Esophagus squamous epithelium (tissue), 5 donors: Measurements from ENCODE around the gene KLK6. TPM values are rescaled to one million over a fixed set of nuclear protein-coding genes. Genes with fewer than 3 reads are reported as not detected.

Experiments
- DNase-seq: peaks from one replicate; lab custom pipeline; 2025; lab: John Stamatoyannopoulos, UW
- H3K27ac ChIP-seq, 4 donors: fragments of 200-600 bp; sonication (generic); one replicate each; pipeline ENCODE4 v1.5.1; 2016 to 2019; ENCODE audit warnings: mild to moderate bottlenecking in 1 of 4
- H3K27me3 ChIP-seq, 4 donors: fragments of 200-600 bp; sonication (generic); 1 replicate in 3 of 4; 2 replicates in 1 of 4; pipeline versions ENCODE4 v1.5.1 to v1.6.0; 2017 to 2021; ENCODE audit warnings: antibody characterized with exemption in 1 of 4
- H3K36me3 ChIP-seq, 3 donors: fragments of 200-600 bp; sonication (generic); one replicate each; pipeline ENCODE4 v1.5.1; 2016 to 2019
- H3K4me1 ChIP-seq, 3 donors: fragments of 200-600 bp; sonication (generic); one replicate each; pipeline ENCODE4 v1.5.1; 2017 to 2019
- H3K4me3 ChIP-seq, 4 donors: fragments of 200-600 bp; sonication (generic); 1 replicate in 3 of 4; 2 replicates in 1 of 4; pipeline ENCODE4 v1.5.1; 2016 to 2019; ENCODE audit warnings: mild to moderate bottlenecking in 2 of 4, moderate library complexity in 1 of 4
- H3K9me3 ChIP-seq, 3 donors: fragments of 200-600 bp; sonication (generic); one replicate each; pipeline ENCODE4 v1.5.1; 2016 to 2019
- CTCF ChIP-seq, 6 experiments: fragments of 450-650 bp in 4 of 6; fragments of 200-600 bp in 2 of 6; sonication (generic) in 2 of 6; IDR thresholded peaks; one replicate each; pipeline ENCODE4 v1.5.1; 2016 to 2019; ENCODE audit warnings: antibody characterized with exemption in 6 of 6, mild to moderate bottlenecking in 4 of 6, moderate library complexity in 4 of 6
- POLR2A ChIP-seq, 4 donors: fragments of 450-650 bp; IDR thresholded peaks; one replicate each; pipeline ENCODE4 v1.6.1; 2017; ENCODE audit warnings: antibody characterized with exemption in 4 of 4, mild to moderate bottlenecking in 4 of 4, moderate library complexity in 3 of 4
- WGBS, 2 donors: methylation state at CpG; one replicate each; pipeline ENCODE4 v1.1.5; 2018; 5-methylcytosine and 5-hydroxymethylcytosine counted together
- intact Hi-C: fragments of 100-400 bp; cut with DNase I; formaldehyde crosslinking; loops from one replicate; pipeline ENCODE4 v1.15.0; 2022
- total RNA-seq, 4 donors: library from RNA; depleted of rRNA; stranded (reverse); fragments of >200 nt; gene quantifications; one replicate each; pipeline ENCODE4 v1.1.0, GENCODE V29; 2016
- donor health status: DM: yes; HTN: yes; CAD: no.

The KLK6 gene
- total RNA-seq, 4 donors from 2014 or later = 6.1 to 160 (median 102) TPM

DNA sequence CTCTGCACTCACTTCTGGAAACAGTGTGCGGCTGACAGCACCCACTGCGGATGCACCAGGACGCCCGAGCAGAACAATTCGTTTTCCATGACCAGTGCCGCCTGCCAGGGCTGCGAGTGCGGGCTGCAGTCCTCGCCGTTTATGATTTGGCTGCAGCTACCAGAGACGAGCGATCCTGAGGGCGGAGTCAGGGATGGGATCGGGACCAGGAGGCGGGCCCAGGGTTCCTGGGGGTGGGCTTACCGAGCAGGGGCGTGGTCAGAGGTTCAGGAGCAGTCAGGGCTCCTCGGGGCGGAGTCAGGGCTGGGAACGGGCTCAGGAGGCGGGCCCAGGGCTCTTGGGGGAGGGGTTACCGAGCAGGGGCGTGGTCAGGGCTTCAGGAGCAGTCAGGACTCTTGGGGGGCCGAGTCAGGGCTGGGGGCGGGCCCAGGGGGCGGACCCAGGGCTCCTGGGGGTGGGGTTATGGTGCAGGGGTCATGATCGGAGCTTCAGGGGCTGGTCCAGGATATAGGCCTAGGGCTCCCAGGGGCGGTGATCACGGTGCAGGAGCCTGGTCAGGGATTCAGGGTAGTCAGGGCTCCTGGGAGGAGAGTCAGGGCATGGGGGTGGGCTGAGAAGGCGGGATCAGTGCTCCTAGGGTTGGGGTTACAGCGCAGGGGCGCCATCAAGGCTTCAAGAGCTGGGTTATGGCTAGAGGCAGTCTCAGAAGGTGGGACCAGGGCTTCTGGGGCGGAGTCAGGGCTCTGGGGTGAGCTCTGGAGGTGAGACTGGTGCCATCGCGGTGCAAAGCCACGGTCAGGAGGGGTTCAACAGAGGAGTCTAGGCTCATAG lies 59.9 kb downstream of the KLK6 start:
- no peak overlapping the region for H3K4me3 ChIP-seq
- peaks cover 0 to 18% (median 10%) of the 10 kb centered on the region in 3 donors for H3K4me1 ChIP-seq
- peaks cover 0 to 95% (median 16%) of the 10 kb centered on the region in 4 donors for H3K27me3 ChIP-seq
- DNase-seq = no peak
- 4 to 8% methylated on average over 9 to 22 of the region's 36 CpGs for WGBS, 2 donors
- intact Hi-C loops = no loop called here
- TF ChIP-seq CTCF (IDR thresholded peaks at IDR 0.05) (no peak), POLR2A (IDR thresholded peaks at IDR 0.05) (no peak)
- H3K9me3 ChIP-seq = no peaks in the 10 kb centered on the region
- H3K27ac ChIP-seq = no peak overlapping the region
- H3K36me3 ChIP-seq = no peaks in the 10 kb centered on the region

Other genes with a start within 250 kb of the KLK6 start
- under 1 TPM in 1 of 4 donors, not detected in 3; 0.06 TPM for gene SHANK1, start 249.8 kb downstream of the KLK6 start, total RNA-seq
- 10 to 100 TPM in 1 of 4 donors, 1 to 10 TPM in 2, under 1 TPM in 1; 0.80 to 11.1 (median 3.9) TPM for gene CLEC11A, start 246.2 kb downstream of the KLK6 start, total RNA-seq
- not detected for gene GPR32, start 199.1 kb downstream of the KLK6 start, total RNA-seq
- gene ACP4, start 179.2 kb downstream of the KLK6 start, total RNA-seq = not detected
- not detected for gene KLK1, start 145.8 kb downstream of the KLK6 start, total RNA-seq
- gene KLK15, start 136.0 kb downstream of the KLK6 start, total RNA-seq = not detected
- gene KLK3, start 114.7 kb downstream of the KLK6 start, total RNA-seq = not detected
- not detected for gene KLK2, start 96.2 kb downstream of the KLK6 start, total RNA-seq
- not detected for gene KLK4, start 58.2 kb downstream of the KLK6 start, total RNA-seq
- gene KLK5, start 16.6 kb downstream of the KLK6 start, total RNA-seq = 10 to 100 TPM in 3 of 4 donors, 1 to 10 TPM in 1; 5.9 to 84.7 (median 49.9) TPM
- gene KLK7, start 14.3 kb upstream of the KLK6 start, total RNA-seq = 100 to 1,000 TPM in 3 of 4 donors, 1 to 10 TPM in 1; 9.5 to 309 (median 198) TPM
- gene KLK8, start 32.0 kb upstream of the KLK6 start, total RNA-seq = 100 to 1,000 TPM in 3 of 4 donors, 10 to 100 TPM in 1; 32.8 to 235 (median 191) TPM
- gene KLK10, start 50.1 kb upstream of the KLK6 start, total RNA-seq = 100 to 1,000 TPM in 3 of 4 donors, 10 to 100 TPM in 1; 73.4 to 816 (median 310) TPM
- gene KLK11, start 57.0 kb upstream of the KLK6 start, total RNA-seq = 100 to 1,000 TPM; 171 to 460 (median 244) TPM
- gene KLK12, start 65.4 kb upstream of the KLK6 start, total RNA-seq = 100 to 1,000 TPM in 2 of 4 donors, 10 to 100 TPM in 2; 16.2 to 231 (median 115) TPM
- gene KLK13, start 95.5 kb upstream of the KLK6 start, total RNA-seq = 100 to 1,000 TPM; 163 to 973 (median 600) TPM
- gene KLK14, start 113.3 kb upstream of the KLK6 start, total RNA-seq = under 1 TPM in 1 of 4 donors, not detected in 3; 0.66 TPM
- gene CTU1, start 138.8 kb upstream of the KLK6 start, total RNA-seq = 10 to 100 TPM; 10.8 to 18.6 (median 13.5) TPM
- 1 to 10 TPM in 3 of 4 donors, under 1 TPM in 1; 0.49 to 4.4 (median 2.4) TPM for gene SIGLEC9, start 155.3 kb upstream of the KLK6 start, total RNA-seq
- 1 to 10 TPM in 1 of 4 donors, under 1 TPM in 2, not detected in 1; 0.13 to 3.8 (median 0.32) TPM for gene SIGLEC7, start 172.7 kb upstream of the KLK6 start, total RNA-seq